Activated CD8-positive, alpha-beta memory T cell treated with anti-CD3 and anti-CD28 coated beads, Interleukin-2, amount 10 ng/mL, durations not matched to agents 7 days and 5 days (primary cell): ENCODE results near the gene OR14J1. TPM values are rescaled to one million over a fixed set of nuclear protein-coding genes. Genes with fewer than 3 reads are reported as not detected.
"Not testable (repeated sequence)": the region's sequence is repeated elsewhere in the genome, so short reads cannot be mapped to it uniquely, and the experiment has no call there.

Experiments used
- ATAC-seq: fragments of 150-1000 bp; cut with Tn5 transposase; one replicate; pipeline ENCODE4 v1.10.0; 2021; ENCODE audit warnings: moderate library complexity
- CTCF ChIA-PET: fragments of 350-600 bp; sonication (Branson Sonifier 250); formaldehyde crosslinking; loops from one replicate; lab custom pipeline; 2021; ENCODE audit warnings: antibody characterized with exemption; lab: Charles Lee
- DNase-seq: peaks from one replicate; pipeline ENCODE4 v3.0.0-alpha.2; 2020
- H3K27ac Mint-ChIP-seq: one replicate; pipeline ENCODE4 v1.8.0; 2021; ENCODE audit warnings: mild to moderate bottlenecking, mixed read lengths
- H3K27me3 Mint-ChIP-seq: one replicate; pipeline ENCODE4 v1.8.0; 2021; ENCODE audit warnings: mixed read lengths
- H3K36me3 Mint-ChIP-seq: one replicate; pipeline ENCODE4 v1.8.0; 2021; ENCODE audit warnings: mild to moderate bottlenecking, mixed read lengths
- H3K4me1 Mint-ChIP-seq: one replicate; pipeline ENCODE4 v1.8.0; 2021; ENCODE audit warnings: mixed read lengths
- H3K4me3 Mint-ChIP-seq: one replicate; pipeline ENCODE4 v1.8.0; 2021; ENCODE audit warnings: mild to moderate bottlenecking, moderate library complexity, mixed read lengths
- H3K9me3 Mint-ChIP-seq: one replicate; pipeline ENCODE4 v1.8.0; 2022; ENCODE audit warnings: low read depth, mixed read lengths
- total RNA-seq, 2 experiments: library from RNA; stranded (reverse); gene quantifications; one replicate each; pipeline ENCODE4 v1.2.3, GENCODE V29; 2021

OR14J1 gene
- total RNA-seq, 2 experiments from 2014 or later = not detected

DNA sequence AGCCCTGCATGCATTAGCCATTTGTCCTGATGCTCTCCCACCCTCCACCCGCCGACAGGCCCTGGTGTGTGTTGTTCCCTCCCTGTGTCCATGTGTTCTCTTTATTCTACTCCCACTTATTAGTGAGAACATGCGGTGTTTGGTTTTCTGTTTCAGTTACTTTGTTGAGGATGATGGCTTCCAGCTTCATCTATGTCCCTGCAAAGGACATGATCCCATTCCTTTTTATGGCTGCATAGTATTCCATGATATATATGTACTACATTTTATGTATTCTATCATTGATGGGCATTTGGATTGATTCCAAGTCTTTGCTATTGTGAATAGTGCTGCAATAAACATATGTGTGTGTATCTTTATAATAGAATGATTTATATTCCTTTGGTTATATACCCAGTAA, 47.8 kb downstream of the OR14J1 start:
- CTCF ChIA-PET, DNase-seq, H3K9me3 Mint-ChIP-seq, H3K36me3 Mint-ChIP-seq, H3K27ac Mint-ChIP-seq, ATAC-seq, H3K4me1 Mint-ChIP-seq, H3K4me3 Mint-ChIP-seq: not testable (repeated sequence)
- peaks cover 12% of the 10 kb centered on the region for H3K27me3 Mint-ChIP-seq

- H3K27me3 Mint-ChIP-seq = peaks cover 18% of the 10 kb centered on the region
- DNase-seq (no peak), ATAC-seq (no peak)
- CTCF ChIA-PET = no interaction called here
- peaks cover 3% of the 10 kb centered on the region for H3K9me3 Mint-ChIP-seq
- no peaks in the 10 kb centered on the region for H3K36me3 Mint-ChIP-seq
- no peak overlapping the region for H3K27ac Mint-ChIP-seq
- H3K4me1 Mint-ChIP-seq = no peaks in the 10 kb centered on the region
- H3K4me3 Mint-ChIP-seq = no peak overlapping the region
These were observed 53.5 kb downstream of the OR14J1 start for GRCh38 chr6:29354980-29355379.

GRCh38 chr6:29355603-29356002, 54.1 kb downstream of the OR14J1 start:
- ATAC-seq = no peak
- DNase-seq = no peak
- H3K27me3 Mint-ChIP-seq = peaks cover 18% of the 10 kb centered on the region
- no peak overlapping the region for H3K4me3 Mint-ChIP-seq
- no peaks in the 10 kb centered on the region for H3K36me3 Mint-ChIP-seq
- H3K9me3 Mint-ChIP-seq = peaks cover 3% of the 10 kb centered on the region
- H3K27ac Mint-ChIP-seq = no peak overlapping the region
- CTCF ChIA-PET = no interaction called here
- no peaks in the 10 kb centered on the region for H3K4me1 Mint-ChIP-seq

Other genes with a start within 250 kb of the OR14J1 start
- gene OR2B3, start 214.4 kb upstream of the OR14J1 start, total RNA-seq = not detected
- not detected for gene OR2J1, start 202.2 kb upstream of the OR14J1 start, total RNA-seq
- gene OR2J3, start 193.6 kb upstream of the OR14J1 start, total RNA-seq = not detected
- gene OR2J2, start 130.8 kb upstream of the OR14J1 start, total RNA-seq = not detected
- gene OR5V1, start 67.2 kb downstream of the OR14J1 start, total RNA-seq = not detected
- gene OR12D3, start 73.6 kb downstream of the OR14J1 start, total RNA-seq = not detected
- not detected for gene OR12D2, start 93.9 kb downstream of the OR14J1 start, total RNA-seq
- gene OR12D1, start 113.2 kb downstream of the OR14J1 start, total RNA-seq = not detected
- gene OR10C1, start 137.6 kb downstream of the OR14J1 start, total RNA-seq = not detected
- gene OR11A1, start 155.4 kb downstream of the OR14J1 start, total RNA-seq = not detected
- gene OR2H1, start 155.5 kb downstream of the OR14J1 start, total RNA-seq = not detected
- gene MAS1L, start 186.3 kb downstream of the OR14J1 start, total RNA-seq = not detected